A549 (cell line): Measurements from ENCODE around the gene ZC2HC1B. TPM values are rescaled to one million over a fixed set of nuclear protein-coding genes. Genes with fewer than 3 reads are reported as not detected.

Source experiments
- ATAC-seq, 2 experiments: fragments of 200-7000 bp in 1 of 2; fragments of >200 bp in 1 of 2; cut with Nextera tagmentation in 1 of 2; cut with Tn5 transposase in 1 of 2; 3 replicates each; pipeline versions ENCODE4 v1.8.0 to v1.9.1; 2018 to 2020; ENCODE audit warnings: mild to moderate bottlenecking in 1 of 2, moderate library complexity in 1 of 2
- CTCF ChIA-PET: fragments of 300-600 bp; sonication (Branson Sonifier 250); formaldehyde crosslinking; extraction: SDS; loops from one replicate; lab custom pipeline; 2021; ENCODE audit warnings: antibody characterized with exemption, inconsistent platforms; lab: Yijun Ruan, JAX
- POLR2A ChIA-PET: fragments of 350-600 bp; formaldehyde crosslinking; extraction: SDS; loops from one replicate; lab custom pipeline; 2021; ENCODE audit warnings: antibody characterized with exemption, inconsistent platforms; lab: Yijun Ruan, JAX
- DNase-seq, 2 experiments: peaks; one replicate each; pipeline versions ENCODE4 v3.0.0 to v3.0.0-alpha.2; 2011 to 2016; ENCODE audit warnings: low read depth in 1 of 2, low spot score in 1 of 2
- FAIRE-seq: peaks from 2 replicates; lab custom pipeline; 2011; peaks lifted over from hg19 to GRCh38; lab: Jason Lieb, UNC
- H3K27ac ChIP-seq, 2 experiments: fragments of >200 bp; sonication (Bioruptor Twin); formaldehyde crosslinking; 3 replicates each; pipeline ENCODE4 v1.5.1; 2016 to 2017
- H3K4me1 ChIP-seq: fragments of >200 bp; sonication (Bioruptor Twin); formaldehyde crosslinking; 3 replicates; pipeline ENCODE4 v1.6.1; 2016
- H3K4me2 ChIP-seq: fragments of >200 bp; sonication (Bioruptor Twin); formaldehyde crosslinking; 3 replicates; pipeline ENCODE4 v1.6.1; 2016
- H3K4me3 ChIP-seq: fragments of >200 bp; sonication (Bioruptor Twin); formaldehyde crosslinking; 3 replicates; pipeline ENCODE4 v1.5.1; 2016
- H3K9me3 ChIP-seq: fragments of >200 bp; sonication (Bioruptor Twin); formaldehyde crosslinking; 3 replicates; pipeline ENCODE4 v1.6.1; 2016
- CEBPB ChIP-seq, 2 experiments: fragments of >200 bp in 1 of 2; sonication (Bioruptor Twin) in 1 of 2; formaldehyde crosslinking in 1 of 2; IDR thresholded peaks; 2 replicates each; pipeline ENCODE4 v1.6.1; 2012 to 2016
- EHF ChIP-seq: fragments of 250-450 bp; sonication (Bioruptor Pico); IDR thresholded peaks from 2 replicates; pipeline ENCODE4 v1.5.0; 2020; ENCODE audit warnings: mild to moderate bottlenecking
- EHMT2 ChIP-seq: fragments of 200-600 bp; sonication (generic); IDR thresholded peaks from 2 replicates; pipeline ENCODE4 v1.6.1; 2016; ENCODE audit warnings: antibody characterized with exemption, low read depth, mild to moderate bottlenecking, moderate library complexity
- FOSB ChIP-seq: fragments of 250-450 bp; sonication (Bioruptor Pico); IDR thresholded peaks from 2 replicates; pipeline ENCODE4 v1.5.0; 2020; ENCODE audit warnings: mild to moderate bottlenecking, moderate library complexity
- FOSL2 ChIP-seq, 2 experiments: fragments of 450-650 bp in 1 of 2; fragments of >200 bp in 1 of 2; sonication (Bioruptor Twin) in 1 of 2; formaldehyde crosslinking; IDR thresholded peaks; 2 replicates each; pipeline versions ENCODE4 v1.5.0 to v1.6.1; 2016 to 2020; ENCODE audit warnings: mild to moderate bottlenecking in 1 of 2, moderate library complexity in 1 of 2
- FOXS1 ChIP-seq: fragments of 250-450 bp; sonication (Bioruptor Pico); IDR thresholded peaks from 2 replicates; pipeline ENCODE4 v1.5.0; 2020; ENCODE audit warnings: mild to moderate bottlenecking, moderate library complexity
- GATA3 ChIP-seq: IDR thresholded peaks from 2 replicates; pipeline ENCODE4 v1.6.1; 2012; ENCODE audit warnings: borderline replicate concordance
- HEYL ChIP-seq: fragments of 250-450 bp; sonication (Bioruptor Pico); IDR thresholded peaks from 2 replicates; pipeline ENCODE4 v1.8.0; 2021; ENCODE audit warnings: mild to moderate bottlenecking, moderate library complexity
- HMGXB4 ChIP-seq: fragments of 250-450 bp; sonication (Bioruptor Pico); IDR thresholded peaks from 2 replicates; pipeline ENCODE4 v1.5.0; 2021; ENCODE audit warnings: mild to moderate bottlenecking, moderate library complexity, borderline replicate concordance
- JUN ChIP-seq, 2 experiments: fragments of >200 bp; sonication (Bioruptor Twin); formaldehyde crosslinking; IDR thresholded peaks; 2 replicates in 1 of 2; 3 replicates in 1 of 2; pipeline ENCODE4 v1.6.1; 2016 to 2017
- JUNB ChIP-seq: fragments of >200 bp; sonication (Bioruptor Twin); formaldehyde crosslinking; IDR thresholded peaks from 2 replicates; pipeline ENCODE4 v1.6.1; 2016
- MYC ChIP-seq: IDR thresholded peaks from 2 replicates; pipeline ENCODE4 v1.6.1; 2012; ENCODE audit warnings: mild to moderate bottlenecking, inconsistent platforms, low read length, improper control_type of control experiment, borderline replicate concordance
- NR3C1 ChIP-seq: fragments of >200 bp; sonication (Bioruptor Twin); formaldehyde crosslinking; IDR thresholded peaks from 3 replicates; pipeline ENCODE4 v1.6.1; 2017
- PHF8 ChIP-seq: fragments of 200-600 bp; sonication (generic); IDR thresholded peaks from 2 replicates; pipeline ENCODE4 v1.6.1; 2016; ENCODE audit warnings: low read depth, mild to moderate bottlenecking, antibody characterized with exemption, moderate library complexity, borderline replicate concordance
- RCOR1 ChIP-seq: fragments of 150-350 bp; IDR thresholded peaks from 2 replicates; pipeline ENCODE4 v1.6.1; 2014; ENCODE audit warnings: antibody characterized with exemption, low read length, low read depth
- REST ChIP-seq: fragments of 200-600 bp; sonication (generic); IDR thresholded peaks from 2 replicates; pipeline ENCODE4 v1.6.1; 2016; ENCODE audit warnings: antibody characterized with exemption, mild to moderate bottlenecking, moderate library complexity
- SMC3 ChIP-seq: fragments of >200 bp; sonication (Bioruptor Twin); formaldehyde crosslinking; IDR thresholded peaks from 3 replicates; pipeline ENCODE4 v1.6.1; 2018; ENCODE audit warnings: inconsistent platforms
- ZFP36 ChIP-seq: fragments of 450-650 bp; IDR thresholded peaks from 2 replicates; pipeline ENCODE4 v1.6.1; 2014; ENCODE audit warnings: borderline replicate concordance; ENCODE audit not compliant: partially characterized antibody
- ZNF302 ChIP-seq: fragments of 250-450 bp; sonication (Bioruptor Pico); IDR thresholded peaks from 2 replicates; pipeline ENCODE4 v1.9.0; 2021; ENCODE audit warnings: inconsistent platforms, mild to moderate bottlenecking, moderate library complexity
- WGBS: methylation state at CpG from one replicate; pipeline ENCODE4 v1.1.6; 2017; ENCODE audit errors: missing lambda C conversion rate; 5-methylcytosine and 5-hydroxymethylcytosine counted together
- polyA plus RNA-seq, 4 experiments: library from polyadenylated mRNA; depleted of rRNA in 3 of 4; stranded (reverse); fragments of >200 nt; fragmentation: RNase III in 1 of 4; extraction: RNeasy Plus Mini Kit Qiagen cat#74134 plus additional on column Dnase treatment in 1 of 4; gene quantifications; 2 replicates in 3 of 4; 3 replicates in 1 of 4; pipeline ENCODE4 v1.2.3, GENCODE V29; 2011 to 2017
- TF ChIP-seq, protein P1 (sequence below): fragments of >200 bp; sonication (Bioruptor Twin); formaldehyde crosslinking; IDR thresholded peaks from 3 replicates; pipeline ENCODE4 v1.5.1; 2016
- TF ChIP-seq, protein P2 (sequence below): fragments of 450-650 bp; IDR thresholded peaks from 2 replicates; pipeline ENCODE4 v1.6.1; 2014; ENCODE audit warnings: antibody characterized with exemption

Gene ZC2HC1B
- polyA plus RNA-seq, 2 of the 4 experiments (the other 2 are of a cell fraction) = not detected

DNA sequence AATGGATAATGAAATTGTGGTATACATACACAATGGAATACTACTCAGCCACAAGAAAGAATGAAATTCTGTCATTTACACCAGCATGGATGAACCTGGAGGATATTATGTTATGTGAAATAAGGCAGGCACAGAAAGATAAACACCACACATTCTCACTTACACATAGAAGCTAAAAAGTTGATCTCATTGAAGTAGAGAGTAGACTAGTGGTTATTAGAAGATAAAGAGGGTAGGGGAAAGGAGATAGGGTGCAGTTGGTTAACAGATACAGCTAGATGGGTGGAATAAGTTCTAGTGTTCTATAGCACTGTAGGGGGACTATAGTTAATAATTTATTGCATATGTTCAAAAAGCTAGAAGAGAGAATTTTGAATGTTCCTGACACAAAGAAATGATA, 46.7 kb upstream of the ZC2HC1B start (continued):
- TF ChIP-seq, protein P1, sequence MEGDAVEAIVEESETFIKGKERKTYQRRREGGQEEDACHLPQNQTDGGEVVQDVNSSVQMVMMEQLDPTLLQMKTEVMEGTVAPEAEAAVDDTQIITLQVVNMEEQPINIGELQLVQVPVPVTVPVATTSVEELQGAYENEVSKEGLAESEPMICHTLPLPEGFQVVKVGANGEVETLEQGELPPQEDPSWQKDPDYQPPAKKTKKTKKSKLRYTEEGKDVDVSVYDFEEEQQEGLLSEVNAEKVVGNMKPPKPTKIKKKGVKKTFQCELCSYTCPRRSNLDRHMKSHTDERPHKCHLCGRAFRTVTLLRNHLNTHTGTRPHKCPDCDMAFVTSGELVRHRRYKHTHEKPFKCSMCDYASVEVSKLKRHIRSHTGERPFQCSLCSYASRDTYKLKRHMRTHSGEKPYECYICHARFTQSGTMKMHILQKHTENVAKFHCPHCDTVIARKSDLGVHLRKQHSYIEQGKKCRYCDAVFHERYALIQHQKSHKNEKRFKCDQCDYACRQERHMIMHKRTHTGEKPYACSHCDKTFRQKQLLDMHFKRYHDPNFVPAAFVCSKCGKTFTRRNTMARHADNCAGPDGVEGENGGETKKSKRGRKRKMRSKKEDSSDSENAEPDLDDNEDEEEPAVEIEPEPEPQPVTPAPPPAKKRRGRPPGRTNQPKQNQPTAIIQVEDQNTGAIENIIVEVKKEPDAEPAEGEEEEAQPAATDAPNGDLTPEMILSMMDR = no peak
- TF ChIP-seq JUNB = no peak

DNA sequence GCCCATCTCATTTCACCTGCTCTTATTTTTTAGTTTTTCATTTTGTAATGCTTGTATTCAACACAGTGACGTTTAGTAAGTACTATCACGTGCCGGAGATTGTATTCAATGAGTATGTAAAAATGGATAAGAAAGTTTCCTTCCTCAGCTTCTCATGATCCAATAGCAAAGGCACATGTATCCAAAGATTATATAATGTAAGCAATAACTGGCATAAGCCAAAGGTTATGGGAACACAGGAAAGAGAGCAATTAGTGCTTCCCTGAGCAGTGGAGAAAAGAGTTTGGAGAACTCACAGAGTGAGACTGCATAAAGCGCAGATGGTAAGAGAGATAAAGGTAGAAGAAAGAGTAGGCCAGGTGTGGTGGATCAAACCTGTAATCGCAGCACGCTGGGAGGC, 42.9 kb upstream of the ZC2HC1B start:
- TF ChIP-seq FOSL2 (IDR thresholded peaks at IDR 0.05) (no peak), FOSL2 (CRISPR knock-in tag; IDR thresholded peaks at IDR 0.05) (no peak), MYC (no peak), HEYL (no peak)
- POLR2A ChIA-PET = no interaction called here
- DNase-seq (no peak), FAIRE-seq (no peak), ATAC-seq (no peak)
- H3K4me3 ChIP-seq = no peak overlapping the region
- H3K4me2 ChIP-seq = no peak overlapping the region
- CTCF ChIA-PET = interaction anchor here (1.1 kb wide), 1 partner anchor 14 kb away, joined by 3 read pairs; no protein-coding TSS in a partner anchor
- 93% methylated on average over 6 of the region's 6 CpGs for WGBS
- no peak overlapping the region for H3K27ac ChIP-seq
- H3K4me1 ChIP-seq = no peaks in the 10 kb centered on the region
- H3K9me3 ChIP-seq = no peaks in the 10 kb centered on the region

- FAIRE-seq (no peak), DNase-seq (no peak), ATAC-seq (no peak)
- ChIA-PET CTCF (interaction anchor here (0.5 to 1.3 kb wide), 2 partner anchors 161 to 247 kb away, joined by 3 to 5 read pairs; no protein-coding TSS in a partner anchor), POLR2A (no interaction called here)
- Histone ChIP-seq H3K4me2 (no peak overlapping the region), H3K4me3 (no peak overlapping the region), H3K27ac (no peak overlapping the region), H3K4me1 (no peaks in the 10 kb centered on the region), H3K9me3 (no peaks in the 10 kb centered on the region)
- TF ChIP-seq, protein P2, sequence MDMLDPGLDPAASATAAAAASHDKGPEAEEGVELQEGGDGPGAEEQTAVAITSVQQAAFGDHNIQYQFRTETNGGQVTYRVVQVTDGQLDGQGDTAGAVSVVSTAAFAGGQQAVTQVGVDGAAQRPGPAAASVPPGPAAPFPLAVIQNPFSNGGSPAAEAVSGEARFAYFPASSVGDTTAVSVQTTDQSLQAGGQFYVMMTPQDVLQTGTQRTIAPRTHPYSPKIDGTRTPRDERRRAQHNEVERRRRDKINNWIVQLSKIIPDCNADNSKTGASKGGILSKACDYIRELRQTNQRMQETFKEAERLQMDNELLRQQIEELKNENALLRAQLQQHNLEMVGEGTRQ = no peak
- TF ChIP-seq RCOR1 (no peak), GATA3 (no peak), PHF8 (no peak), JUN (IDR thresholded peaks at IDR 0.05) (no peak), HMGXB4 (CRISPR knock-in tag) (no peak), ZFP36 (no peak), NR3C1 (no peak), FOSB (CRISPR knock-in tag) (no peak)
- 59% methylated on average over 3 of the region's 3 CpGs for WGBS
These were observed 41.7 kb upstream of the ZC2HC1B start for GRCh38 chr6:143822584-143823024.

GRCh38 chr6:143823548-143823947, 40.7 kb upstream of the ZC2HC1B start:
- Histone ChIP-seq H3K27ac (no peak overlapping the region), H3K4me3 (no peak overlapping the region), H3K4me1 (no peaks in the 10 kb centered on the region), H3K4me2 (no peak overlapping the region), H3K9me3 (no peaks in the 10 kb centered on the region)
- POLR2A ChIA-PET = no interaction called here
- ATAC-seq = no peak
- FAIRE-seq = no peak
- WGBS = 77% methylated on average over 6 of the region's 6 CpGs
- DNase-seq = no peak
- CTCF ChIA-PET = interaction anchor here (1.3 kb wide), 1 partner anchor 248 kb away, joined by 5 read pairs; no protein-coding TSS in a partner anchor
- TF ChIP-seq CEBPB (IDR thresholded peaks at IDR 0.05) (no peak), FOSB (CRISPR knock-in tag) (no peak), ZNF302 (no peak), EHMT2 (no peak), REST (no peak), EHF (no peak), FOXS1 (no peak), RCOR1 (no peak), FOSL2 (IDR thresholded peaks at IDR 0.05) (no peak), FOSL2 (CRISPR knock-in tag; IDR thresholded peaks at IDR 0.05) (no peak), ZFP36 (no peak), NR3C1 (no peak), SMC3 (no peak)
- TF ChIP-seq, protein P2 = no peak
